Osteocyte (in vitro differentiated cells): ENCODE data around the gene CCNF. TPM values are rescaled to one million over a fixed set of nuclear protein-coding genes. Genes with fewer than 3 reads are reported as not detected.
A peak's percentile ranks its signal among the peaks of the same experiment; 100 is the strongest.

ENCODE experiments used
- DNase-seq: peaks from one replicate; pipeline ENCODE4 v3.0.0; 2021; ENCODE audit warnings: mixed read lengths; ENCODE audit not compliant: unreplicated experiment; ENCODE audit errors: extremely low spot score
- H3K27ac Mint-ChIP-seq: one replicate; pipeline ENCODE4 v1.8.0; 2021; ENCODE audit warnings: mild to moderate bottlenecking, mixed read lengths; ENCODE audit not compliant: unreplicated experiment
- H3K27me3 Mint-ChIP-seq: one replicate; pipeline ENCODE4 v1.8.0; 2021; ENCODE audit warnings: mixed read lengths; ENCODE audit not compliant: unreplicated experiment
- H3K36me3 Mint-ChIP-seq: one replicate; pipeline ENCODE4 v1.8.0; 2021; ENCODE audit warnings: mixed read lengths; ENCODE audit not compliant: unreplicated experiment
- H3K4me1 Mint-ChIP-seq: one replicate; pipeline ENCODE4 v1.8.0; 2021; ENCODE audit warnings: mixed read lengths; ENCODE audit not compliant: unreplicated experiment
- H3K4me3 Mint-ChIP-seq: one replicate; pipeline ENCODE4 v1.8.0; 2021; ENCODE audit warnings: mild to moderate bottlenecking, moderate library complexity, mixed read lengths; ENCODE audit not compliant: unreplicated experiment
- H3K9me3 Mint-ChIP-seq: one replicate; pipeline ENCODE4 v1.8.0; 2021; ENCODE audit warnings: mixed read lengths; ENCODE audit not compliant: unreplicated experiment
- total RNA-seq: library from RNA; stranded (reverse); gene quantifications from 2 replicates; pipeline ENCODE4 v1.2.1, GENCODE V29; 2021
- TF ChIP-seq, protein P1 (sequence below): fragments of 200-600 bp; sonication (generic); IDR thresholded peaks from 2 replicates; pipeline ENCODE4 v1.5.0; 2021; ENCODE audit warnings: antibody characterized with exemption, mild to moderate bottlenecking, moderate library complexity

Gene CCNF
- total RNA-seq, 1 donor from 2014 or later, result 10.0 TPM

GRCh38 chr16:2500918-2501750, 71.9 kb downstream of the CCNF start:
- no peak overlapping the region for H3K27ac Mint-ChIP-seq
- H3K27me3 Mint-ChIP-seq, result no peaks in the 10 kb centered on the region
- H3K4me1 Mint-ChIP-seq, result peaks cover 18% of the 10 kb centered on the region
- no peak overlapping the region for H3K4me3 Mint-ChIP-seq
- peaks cover 9% of the 10 kb centered on the region for H3K36me3 Mint-ChIP-seq
- TF ChIP-seq, protein P1, sequence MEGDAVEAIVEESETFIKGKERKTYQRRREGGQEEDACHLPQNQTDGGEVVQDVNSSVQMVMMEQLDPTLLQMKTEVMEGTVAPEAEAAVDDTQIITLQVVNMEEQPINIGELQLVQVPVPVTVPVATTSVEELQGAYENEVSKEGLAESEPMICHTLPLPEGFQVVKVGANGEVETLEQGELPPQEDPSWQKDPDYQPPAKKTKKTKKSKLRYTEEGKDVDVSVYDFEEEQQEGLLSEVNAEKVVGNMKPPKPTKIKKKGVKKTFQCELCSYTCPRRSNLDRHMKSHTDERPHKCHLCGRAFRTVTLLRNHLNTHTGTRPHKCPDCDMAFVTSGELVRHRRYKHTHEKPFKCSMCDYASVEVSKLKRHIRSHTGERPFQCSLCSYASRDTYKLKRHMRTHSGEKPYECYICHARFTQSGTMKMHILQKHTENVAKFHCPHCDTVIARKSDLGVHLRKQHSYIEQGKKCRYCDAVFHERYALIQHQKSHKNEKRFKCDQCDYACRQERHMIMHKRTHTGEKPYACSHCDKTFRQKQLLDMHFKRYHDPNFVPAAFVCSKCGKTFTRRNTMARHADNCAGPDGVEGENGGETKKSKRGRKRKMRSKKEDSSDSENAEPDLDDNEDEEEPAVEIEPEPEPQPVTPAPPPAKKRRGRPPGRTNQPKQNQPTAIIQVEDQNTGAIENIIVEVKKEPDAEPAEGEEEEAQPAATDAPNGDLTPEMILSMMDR, result peak; percentile 99
- DNase-seq, result peak; percentile 95
- no peaks in the 10 kb centered on the region for H3K9me3 Mint-ChIP-seq

- TF ChIP-seq, protein P1, result no peak
- peaks cover 18% of the 10 kb centered on the region for H3K4me1 Mint-ChIP-seq
- H3K27me3 Mint-ChIP-seq, result no peaks in the 10 kb centered on the region
- no peaks in the 10 kb centered on the region for H3K9me3 Mint-ChIP-seq
- no peak overlapping the region for H3K4me3 Mint-ChIP-seq
- peak overlapping the region; percentile 27 for H3K27ac Mint-ChIP-seq
- H3K36me3 Mint-ChIP-seq, result peaks cover 5% of the 10 kb centered on the region
- DNase-seq, result no peak
Observed at GRCh38 chr16:2501946-2502895, 73.0 kb downstream of the CCNF start.

- H3K4me1 Mint-ChIP-seq, result peaks cover 13% of the 10 kb centered on the region
- DNase-seq, result no peak
- H3K4me3 Mint-ChIP-seq, result no peak overlapping the region
- no peaks in the 10 kb centered on the region for H3K9me3 Mint-ChIP-seq
- no peak overlapping the region for H3K27ac Mint-ChIP-seq
- no peaks in the 10 kb centered on the region for H3K36me3 Mint-ChIP-seq
- TF ChIP-seq, protein P1, result no peak
- no peaks in the 10 kb centered on the region for H3K27me3 Mint-ChIP-seq
Observed at GRCh38 chr16:2505695-2506094, 76.4 kb downstream of the CCNF start.

GRCh38 chr16:2507052-2507659, 77.9 kb downstream of the CCNF start:
- Mint-ChIP-seq H3K4me1 (peaks cover 8% of the 10 kb centered on the region), H3K9me3 (no peaks in the 10 kb centered on the region), H3K4me3 (no peak overlapping the region), H3K36me3 (no peaks in the 10 kb centered on the region), H3K27ac (no peak overlapping the region), H3K27me3 (no peaks in the 10 kb centered on the region)
- no peak for DNase-seq
- TF ChIP-seq, protein P1, result no peak
